Kidney (tissue), 14 donors: ENCODE measurements around the gene NSUN6. TPM values are rescaled to one million over a fixed set of nuclear protein-coding genes. Genes with fewer than 3 reads are reported as not detected.

Experiments
- DNase-seq, 5 donors: peaks; one replicate each; pipeline ENCODE4 v3.0.0-alpha.2; 2013 to 2020
- FAIRE-seq: peaks from 2 replicates; lab custom pipeline; 2012; peaks lifted over from hg19 to GRCh38; lab: Jason Lieb, UNC
- H3K27ac ChIP-seq, 2 donors: one replicate each; pipeline ENCODE4 v1.7.0; 2013; ENCODE audit warnings: low read depth in 2 of 2, low read length in 2 of 2, inconsistent platforms in 1 of 2
- H3K27me3 ChIP-seq: one replicate; pipeline ENCODE4 v1.7.1; 2013; ENCODE audit warnings: low read length, inconsistent platforms; ENCODE audit not compliant: control insufficient read depth, insufficient read depth
- H3K36me3 ChIP-seq, 3 donors: one replicate each; pipeline versions ENCODE4 v1.7.0 to v1.7.1; 2013; ENCODE audit warnings: low read length in 3 of 3, control low read depth in 1 of 3, inconsistent platforms in 1 of 3; ENCODE audit not compliant: insufficient read depth in 3 of 3, control insufficient read depth in 2 of 3
- H3K4me1 ChIP-seq, 3 donors: one replicate each; pipeline versions ENCODE4 v1.7.0 to v1.7.1; 2013; ENCODE audit warnings: low read length in 3 of 3, inconsistent platforms in 1 of 3, low read depth in 1 of 3; ENCODE audit not compliant: control insufficient read depth in 2 of 3, insufficient read depth in 2 of 3
- H3K4me3 ChIP-seq, 3 donors: one replicate each; pipeline versions ENCODE4 v1.7.0 to v1.8.1; 2013; ENCODE audit warnings: low read length in 3 of 3, control low read depth in 1 of 3, inconsistent platforms in 1 of 3
- H3K9ac ChIP-seq, 3 donors: one replicate each; pipeline versions ENCODE4 v1.7.0 to v1.7.1; 2013; ENCODE audit warnings: low read length in 3 of 3, control low read depth in 1 of 3, inconsistent platforms in 1 of 3
- H3K9me3 ChIP-seq, 3 donors: one replicate each; pipeline versions ENCODE4 v1.7.0 to v1.7.1; 2013; ENCODE audit warnings: low read length in 3 of 3, control low read depth in 1 of 3, inconsistent platforms in 1 of 3; ENCODE audit not compliant: control insufficient read depth in 2 of 3, insufficient read depth in 1 of 3
- CTCF ChIP-seq: IDR thresholded peaks from 3 replicates; pipeline ENCODE4 v1.5.1; 2012; ENCODE audit warnings: mild to moderate bottlenecking, moderate library complexity, borderline replicate concordance; ENCODE audit not compliant: insufficient read depth; ENCODE audit errors: extremely low read depth
- intact Hi-C: fragments of 100-400 bp; cut with DNase I; formaldehyde crosslinking; loops from one replicate; pipeline ENCODE4 v1.11.1; 2022
- polyA plus RNA-seq: library from polyadenylated mRNA; stranded (reverse); fragments of 350-450 nt; fragmentation: Illumina TruSeq; extraction: RNeasy Lipid Tissue Mini Kit (QIAGEN cat#74804); gene quantifications from one replicate; pipeline ENCODE4 v1.2.3, GENCODE V29; 2014; ENCODE audit warnings: low read depth, low replicate concordance; ENCODE audit not compliant: insufficient read depth
- total RNA-seq: library from RNA; stranded (reverse); fragmentation: NEBNext Ultra II Directional; extraction: Animal tissue kit (Norgen Biotek cat#: 25700); gene quantifications from one replicate; pipeline ENCODE4 v1.2.1, GENCODE V29; 2021
- donor health status: control.
- donor health status: control.
- donor health status: control.
- donor health status: control.
- donor health status: control.
- donor health status: DM: yes; HTN: yes; CAD: no.
- donor health status: Normal renal cell carcinoma (clear cell type).

Gene NSUN6
- total and polyA plus RNA-seq, 2 donors from 2014 or later, result 6.3 to 19.3 TPM

DNA sequence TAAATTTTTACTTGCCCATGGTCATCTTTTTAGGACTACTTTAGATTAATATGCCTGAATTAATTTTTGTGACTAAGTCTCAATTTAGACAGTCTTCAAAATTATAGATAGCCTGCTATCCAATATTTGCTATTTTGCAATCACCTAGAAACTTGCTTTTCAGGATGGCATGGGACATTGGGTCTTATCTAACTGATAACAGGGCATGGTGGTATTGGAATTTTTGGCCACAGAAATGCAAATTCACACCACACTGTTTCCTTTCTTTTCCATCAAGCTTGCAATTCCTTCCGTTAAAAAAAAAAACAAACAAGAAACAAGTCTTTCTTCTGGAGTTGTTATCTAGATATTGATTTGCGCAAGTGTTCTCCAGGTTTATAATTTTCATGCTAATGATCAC is 16.6 kb upstream of the NSUN6 start:
- Histone ChIP-seq H3K27me3 (no peaks in the 10 kb centered on the region), H3K4me1 (no peaks in the 10 kb centered on the region), H3K9ac (no peak overlapping the region), H3K36me3 (peaks cover 0 to 3% (median 0%) of the 10 kb centered on the region in 3 donors), H3K27ac (no peak overlapping the region), H3K4me3 (no peak overlapping the region), H3K9me3 (no peaks in the 10 kb centered on the region)
- DNase-seq, result no peak
- FAIRE-seq, result no peak
- intact Hi-C loops, result no loop called here
- no peak for TF ChIP-seq CTCF

GRCh38 chr10:18666810-18667209 is 15.4 kb upstream of the NSUN6 start:
- H3K36me3 ChIP-seq, result no peaks in the 10 kb centered on the region
- no peak overlapping the region for H3K27ac ChIP-seq
- no peak overlapping the region for H3K4me3 ChIP-seq
- no peak for FAIRE-seq
- H3K9ac ChIP-seq, result no peak overlapping the region
- peaks cover 0 to under 1% (median 0%) of the 10 kb centered on the region in 3 donors for H3K4me1 ChIP-seq
- no peaks in the 10 kb centered on the region for H3K27me3 ChIP-seq
- intact Hi-C loops, result no loop called here
- TF ChIP-seq CTCF, result no peak
- no peaks in the 10 kb centered on the region for H3K9me3 ChIP-seq
- no peak for DNase-seq

DNA sequence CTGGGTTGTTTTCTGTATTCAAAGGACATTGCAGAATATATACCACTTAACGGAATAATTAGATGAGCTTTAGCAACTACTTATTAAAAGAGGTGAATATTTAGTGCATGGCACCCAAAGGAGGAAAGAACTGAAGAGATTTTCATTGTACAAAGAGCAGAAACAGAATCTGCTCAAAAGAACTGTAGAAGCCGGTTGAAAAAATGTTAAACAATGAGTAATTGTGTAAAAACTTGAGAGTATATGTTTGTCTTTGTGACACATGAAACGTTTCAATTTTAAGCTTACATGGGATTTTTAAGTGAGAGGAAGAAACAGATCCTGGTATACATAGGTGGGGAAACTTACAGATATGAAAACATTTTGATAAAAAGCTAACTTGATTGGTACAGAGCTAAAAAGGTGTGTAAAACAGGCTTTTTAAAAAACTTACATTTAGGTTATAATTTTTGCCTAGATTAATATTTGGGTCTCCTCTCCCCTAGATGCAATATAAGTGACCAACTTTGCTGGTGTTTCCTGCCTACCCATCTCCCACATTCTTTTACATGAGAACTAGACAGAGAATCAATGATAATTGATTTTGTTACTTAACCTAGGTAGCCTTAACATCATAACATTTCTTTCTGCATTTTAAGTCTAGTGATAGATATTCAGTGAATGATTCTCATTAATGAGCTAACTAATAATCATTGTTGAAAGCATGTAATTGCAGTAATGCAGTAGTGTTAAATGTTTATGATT is 14.6 kb upstream of the NSUN6 start:
- H3K27me3 ChIP-seq, result no peaks in the 10 kb centered on the region
- TF ChIP-seq CTCF, result no peak
- peaks cover 3 to 8% (median 5%) of the 10 kb centered on the region in 3 donors for H3K4me1 ChIP-seq
- H3K9me3 ChIP-seq, result no peaks in the 10 kb centered on the region
- FAIRE-seq (no peak), DNase-seq (no peak)
- intact Hi-C loops, result no loop called here
- no peak overlapping the region for H3K9ac ChIP-seq
- no peak overlapping the region for H3K27ac ChIP-seq
- H3K4me3 ChIP-seq, result no peak overlapping the region
- no peaks in the 10 kb centered on the region for H3K36me3 ChIP-seq
